UCSD-AML1 (cell line): ENCODE results near the gene PHF5A.

Experiments
- DNase-seq: peaks from one replicate; lab custom pipeline; 2025; ENCODE audit not compliant: unreplicated experiment; lab: John Stamatoyannopoulos, UW

The PHF5A gene

GRCh38 chr22:41468381-41469217 lies at the start of gene PHF5A, which contains the start of gene ACO2:
PHF5A (minus strand) TSS chr22:41468692; CDS start chr22:41468653, 39 bp downstream.
ACO2 (plus strand) TSS chr22:41469117; CDS start chr22:41469147, 30 bp downstream.
- peak; percentile 96 for DNase-seq

- DNase-seq: no peak
Measured at GRCh38 chr22:41518048-41518347, 49.5 kb upstream of the PHF5A start.

DNA sequence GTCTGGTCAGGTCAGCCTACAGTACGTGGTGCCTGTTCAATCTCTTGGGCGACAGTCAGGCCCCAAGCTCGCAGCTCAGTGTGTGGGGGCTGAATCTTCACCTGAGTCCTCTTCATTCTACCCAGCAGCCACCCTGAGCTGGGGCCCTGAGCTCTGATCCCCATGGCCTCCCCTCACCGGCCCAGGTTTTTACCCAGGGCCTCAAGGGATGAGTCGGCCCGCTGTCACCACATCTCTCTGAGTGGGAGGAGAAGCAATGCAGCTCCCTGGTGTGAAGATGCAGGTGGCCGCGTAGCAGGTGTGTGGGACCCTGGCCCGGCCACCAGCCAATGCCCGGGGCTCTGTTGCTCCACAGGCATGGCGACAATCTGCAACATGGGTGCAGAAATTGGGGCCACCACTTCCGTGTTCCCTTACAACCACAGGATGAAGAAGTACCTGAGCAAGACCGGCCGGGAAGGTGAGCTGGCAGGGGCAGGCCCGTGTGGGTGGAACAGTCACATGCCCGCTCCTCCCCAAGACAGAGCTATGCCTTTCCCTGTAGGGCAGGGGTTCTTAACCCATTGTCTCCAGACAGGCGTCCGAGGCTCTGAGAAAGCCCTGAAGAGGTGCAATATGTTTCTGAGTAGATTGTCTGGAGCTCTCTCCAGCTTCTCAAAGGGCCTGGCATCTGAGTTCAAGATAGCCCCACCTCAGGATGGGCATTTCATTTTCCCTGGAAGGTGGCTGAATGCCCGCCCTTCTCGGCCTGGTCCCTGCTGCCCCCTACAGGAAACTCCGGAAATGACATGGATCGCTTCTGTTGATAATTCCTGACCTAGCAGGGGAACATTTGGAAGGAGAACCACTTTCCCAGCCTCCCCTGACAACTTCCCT lies 48.9 kb upstream of the PHF5A start:
- peak; percentile 36 for DNase-seq

GRCh38 chr22:41516462-41516861 lies 48.0 kb upstream of the PHF5A start:
- DNase-seq: no peak

DNA sequence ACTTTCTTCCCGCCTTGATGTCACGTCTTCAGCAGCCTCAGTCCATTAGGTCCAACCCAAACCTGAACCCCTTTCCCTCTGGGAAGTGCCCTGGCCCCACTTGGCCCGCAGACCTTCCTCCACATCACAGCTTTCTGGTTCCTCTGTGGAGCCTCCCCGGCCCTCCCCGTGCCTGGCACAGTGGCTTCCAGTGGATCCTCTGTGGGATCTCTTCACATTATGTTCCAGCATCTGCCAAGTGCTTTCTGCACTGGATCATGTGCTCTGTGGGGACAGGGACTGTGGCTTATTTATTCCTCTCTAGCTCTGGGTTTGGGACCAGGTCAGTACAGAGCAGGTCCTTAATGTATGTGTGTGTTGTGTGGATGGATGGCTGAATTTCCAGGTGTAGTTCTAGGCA lies 44.9 kb upstream of the PHF5A start:
- DNase-seq: no peak

- no peak for DNase-seq
Measured at GRCh38 chr22:41512421-41513194, 44.1 kb upstream of the PHF5A start.

- no peak for DNase-seq
Measured at GRCh38 chr22:41511521-41511968, 43.1 kb upstream of the PHF5A start.

DNA sequence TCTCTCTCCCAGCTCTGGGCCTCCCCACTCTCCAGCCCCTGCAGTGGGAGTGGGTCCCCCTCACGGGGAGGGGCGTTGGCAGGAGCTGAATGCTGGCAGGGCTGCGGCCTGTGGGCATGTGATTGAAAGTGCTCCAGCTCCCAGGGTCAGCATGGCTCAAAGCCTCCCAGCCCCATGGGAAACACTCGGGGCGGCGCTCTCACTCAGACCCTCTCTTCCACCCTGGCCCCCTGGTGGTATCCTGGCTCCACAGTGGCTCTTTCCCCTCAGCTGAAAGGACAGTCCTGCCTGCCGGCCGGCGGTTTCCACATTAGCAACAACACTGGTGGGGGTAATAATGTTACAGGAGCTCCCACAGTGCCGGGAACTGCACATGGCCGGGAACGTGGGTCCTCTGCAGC lies 40.3 kb upstream of the PHF5A start:
- DNase-seq: no peak

GRCh38 chr22:41507330-41508063 lies 39.0 kb upstream of the PHF5A start:
- no peak for DNase-seq

DNA sequence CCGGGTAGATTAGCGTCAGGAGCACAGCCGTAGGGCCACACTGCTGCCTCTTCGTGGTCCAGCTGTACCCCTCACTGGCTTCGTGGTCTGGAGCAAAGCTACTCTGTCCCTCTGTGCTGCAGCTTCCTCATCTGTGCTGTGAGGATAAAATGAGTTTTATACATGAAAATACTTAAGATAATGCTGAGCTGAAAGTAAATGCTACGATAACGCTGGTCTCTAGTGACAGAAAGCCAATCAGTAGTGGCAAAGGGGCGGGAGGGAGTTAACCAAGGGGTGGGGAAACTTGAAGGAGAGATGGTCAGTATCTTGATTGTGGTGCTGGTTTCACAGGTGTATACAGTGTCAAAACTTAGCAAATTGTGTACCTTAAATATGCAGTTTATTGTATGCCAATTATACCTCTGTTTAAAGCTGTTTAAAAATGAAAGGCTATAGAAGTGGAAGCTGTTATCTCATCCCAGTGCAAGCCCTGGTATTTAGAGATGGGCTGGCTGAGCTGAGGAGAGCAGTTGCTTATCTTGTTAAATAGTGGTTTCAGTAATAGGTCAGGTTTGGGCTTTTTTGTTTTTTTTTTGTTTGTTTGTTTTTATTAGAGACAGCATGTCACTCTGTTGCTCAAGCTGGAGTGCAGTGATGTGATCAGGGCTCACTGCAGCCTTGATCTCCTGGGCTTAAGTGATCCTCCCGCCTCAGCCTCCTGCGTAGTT lies 37.2 kb upstream of the PHF5A start:
- DNase-seq: no peak

DNA sequence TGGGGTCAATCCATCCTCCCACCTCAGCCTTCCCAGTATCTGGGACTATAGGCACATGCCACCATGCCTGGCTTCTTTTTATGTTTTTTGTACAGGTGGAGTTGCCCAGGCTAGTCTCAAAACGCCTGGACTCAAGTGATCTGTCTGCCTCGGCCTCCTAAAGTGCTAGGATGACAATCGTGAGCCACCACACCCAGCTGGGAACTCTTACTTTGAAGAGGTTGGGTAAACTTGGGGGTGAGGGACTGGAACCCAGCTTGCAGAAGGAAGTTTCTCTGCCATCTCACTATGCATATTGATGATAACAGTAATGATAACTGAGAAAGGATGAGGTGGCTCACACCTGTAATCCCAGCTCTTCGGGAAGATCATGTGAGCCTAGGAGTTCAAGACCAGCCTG lies 36.3 kb upstream of the PHF5A start:
- no peak for DNase-seq

GRCh38 chr22:41504397-41504796 lies 35.9 kb upstream of the PHF5A start:
- DNase-seq: no peak

DNA sequence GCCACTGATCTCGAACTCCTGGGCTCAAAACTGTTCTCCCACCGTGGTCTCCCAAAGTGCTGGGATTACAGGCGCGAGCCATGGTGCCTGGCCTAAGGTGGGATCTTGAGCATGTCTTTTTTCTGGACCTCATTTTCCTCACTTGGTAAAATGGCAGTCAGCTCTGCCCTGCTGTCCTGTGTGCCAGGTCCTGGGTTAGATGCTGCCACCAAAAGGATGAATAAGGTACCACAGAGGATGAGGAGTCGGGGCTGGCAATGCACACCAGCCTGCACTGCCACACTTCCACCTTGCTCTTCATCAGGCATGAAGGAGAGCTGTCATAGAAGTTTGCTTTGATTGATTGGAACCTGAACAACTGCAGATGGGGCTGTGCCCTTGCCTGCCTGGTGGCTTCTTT lies 32.7 kb upstream of the PHF5A start:
- DNase-seq: no peak

GRCh38 chr22:41500303-41500702 lies 31.8 kb upstream of the PHF5A start:
- no peak for DNase-seq

DNA sequence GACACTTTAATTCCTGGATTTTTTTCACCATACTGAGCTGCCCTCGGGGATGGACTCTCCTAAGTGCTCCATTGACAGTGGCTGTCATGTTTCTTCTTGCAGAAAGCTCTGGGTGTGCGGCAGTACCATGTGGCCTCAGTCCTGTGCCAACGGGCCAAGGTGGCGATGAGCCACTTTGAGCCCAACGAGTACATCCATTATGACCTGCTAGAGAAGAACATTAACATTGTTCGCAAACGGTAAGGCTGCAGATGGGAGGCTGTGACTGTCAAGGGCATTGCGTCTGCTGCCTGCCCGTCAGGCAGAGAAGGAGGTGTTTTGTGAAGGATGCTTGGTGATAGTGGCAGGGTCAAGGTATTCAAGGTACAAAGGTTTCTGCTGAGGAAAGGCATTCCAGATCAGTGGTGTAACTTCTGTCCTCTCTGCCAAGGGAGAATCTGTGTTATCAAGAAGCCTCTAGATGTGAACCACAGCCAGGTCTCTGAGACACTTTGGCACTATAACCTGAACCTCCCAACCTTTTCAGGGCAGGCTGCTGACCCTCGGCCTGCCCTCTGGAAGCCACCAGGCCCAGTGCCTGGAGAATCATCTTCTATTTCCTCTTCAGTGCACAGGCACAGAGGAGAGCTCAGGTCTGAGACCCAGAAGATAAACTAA lies 31.3 kb upstream of the PHF5A start:
- no peak for DNase-seq

DNA sequence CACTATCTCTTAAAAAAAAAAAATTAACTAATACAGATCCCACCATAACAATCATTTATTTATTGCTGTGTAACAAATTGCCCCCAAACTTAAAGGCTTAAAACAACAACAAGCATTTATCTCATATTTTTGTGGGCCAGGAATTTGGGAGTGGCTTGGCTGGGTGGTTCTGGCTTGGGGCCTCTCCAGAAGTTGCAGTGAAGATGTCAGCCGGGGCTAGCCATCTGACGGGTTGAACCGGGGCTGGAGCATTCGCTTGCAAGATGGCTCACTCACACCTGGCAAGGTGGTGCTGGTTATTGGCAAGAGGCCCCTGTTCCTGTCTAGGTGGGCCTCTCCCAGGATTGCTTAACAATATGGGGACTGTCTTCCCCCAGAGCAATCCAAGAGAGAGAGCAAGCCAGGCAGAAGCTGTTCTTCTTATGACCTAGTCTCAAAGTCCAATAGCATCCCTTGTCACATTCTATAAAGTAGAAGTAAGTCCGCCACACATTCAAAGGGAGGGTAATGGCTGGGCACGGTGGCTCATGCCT lies 29.9 kb upstream of the PHF5A start:
- DNase-seq: no peak

- no peak for DNase-seq
Measured at GRCh38 chr22:41491374-41492100, 23.0 kb upstream of the PHF5A start.

DNA sequence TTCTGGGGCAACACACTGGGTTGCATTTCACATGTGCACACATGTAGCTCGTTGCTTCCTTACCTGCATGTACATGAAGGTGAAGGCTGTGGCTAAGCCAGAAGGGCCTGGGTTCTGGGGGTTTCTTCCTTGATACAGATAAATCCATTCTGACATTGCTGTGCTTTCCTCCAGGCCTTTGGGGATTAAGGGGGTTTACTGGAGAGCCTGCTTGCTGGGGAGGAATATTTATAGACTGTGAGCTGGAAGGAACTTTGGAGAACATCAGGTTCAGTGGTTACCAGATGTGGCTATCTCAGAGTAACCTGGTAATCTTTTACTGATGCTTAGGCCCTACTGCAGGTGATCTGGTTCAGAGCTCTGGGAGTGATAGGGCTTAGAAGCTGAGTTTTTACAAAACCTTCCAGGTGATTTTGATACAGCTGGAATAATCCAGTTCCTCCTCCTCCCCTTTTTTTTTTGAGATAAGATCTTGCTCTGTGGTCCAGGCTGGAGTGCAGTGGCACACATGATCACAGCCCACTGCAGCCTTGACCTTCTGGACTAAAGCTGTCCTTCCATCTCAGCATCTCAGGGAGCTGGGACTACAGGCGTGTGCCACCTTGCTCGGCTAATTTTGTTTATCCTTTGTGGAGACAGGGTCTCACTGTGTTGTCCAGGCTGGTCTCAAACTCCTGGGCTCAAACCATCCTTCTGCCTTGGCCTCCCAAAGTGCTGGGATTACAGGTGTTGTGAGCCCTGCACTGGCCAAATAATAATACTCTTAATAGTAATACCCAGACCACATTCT lies 20.3 kb upstream of the PHF5A start:
- DNase-seq: no peak
